GM12874 (cell line): ENCODE measurements around the gene UBALD2.

ENCODE experiments used
- TF ChIP-seq, protein P1 (sequence below): IDR thresholded peaks from 2 replicates; pipeline ENCODE4 v1.5.1; 2011; ENCODE audit warnings: low read depth, mild to moderate bottlenecking, control low read depth, low read length, moderate library complexity; ENCODE audit not compliant: insufficient read depth

Gene UBALD2

GRCh38 chr17:76241691-76242255 is 23.4 kb upstream of the UBALD2 start:
- TF ChIP-seq, protein P1, sequence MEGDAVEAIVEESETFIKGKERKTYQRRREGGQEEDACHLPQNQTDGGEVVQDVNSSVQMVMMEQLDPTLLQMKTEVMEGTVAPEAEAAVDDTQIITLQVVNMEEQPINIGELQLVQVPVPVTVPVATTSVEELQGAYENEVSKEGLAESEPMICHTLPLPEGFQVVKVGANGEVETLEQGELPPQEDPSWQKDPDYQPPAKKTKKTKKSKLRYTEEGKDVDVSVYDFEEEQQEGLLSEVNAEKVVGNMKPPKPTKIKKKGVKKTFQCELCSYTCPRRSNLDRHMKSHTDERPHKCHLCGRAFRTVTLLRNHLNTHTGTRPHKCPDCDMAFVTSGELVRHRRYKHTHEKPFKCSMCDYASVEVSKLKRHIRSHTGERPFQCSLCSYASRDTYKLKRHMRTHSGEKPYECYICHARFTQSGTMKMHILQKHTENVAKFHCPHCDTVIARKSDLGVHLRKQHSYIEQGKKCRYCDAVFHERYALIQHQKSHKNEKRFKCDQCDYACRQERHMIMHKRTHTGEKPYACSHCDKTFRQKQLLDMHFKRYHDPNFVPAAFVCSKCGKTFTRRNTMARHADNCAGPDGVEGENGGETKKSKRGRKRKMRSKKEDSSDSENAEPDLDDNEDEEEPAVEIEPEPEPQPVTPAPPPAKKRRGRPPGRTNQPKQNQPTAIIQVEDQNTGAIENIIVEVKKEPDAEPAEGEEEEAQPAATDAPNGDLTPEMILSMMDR = no peak

DNA sequence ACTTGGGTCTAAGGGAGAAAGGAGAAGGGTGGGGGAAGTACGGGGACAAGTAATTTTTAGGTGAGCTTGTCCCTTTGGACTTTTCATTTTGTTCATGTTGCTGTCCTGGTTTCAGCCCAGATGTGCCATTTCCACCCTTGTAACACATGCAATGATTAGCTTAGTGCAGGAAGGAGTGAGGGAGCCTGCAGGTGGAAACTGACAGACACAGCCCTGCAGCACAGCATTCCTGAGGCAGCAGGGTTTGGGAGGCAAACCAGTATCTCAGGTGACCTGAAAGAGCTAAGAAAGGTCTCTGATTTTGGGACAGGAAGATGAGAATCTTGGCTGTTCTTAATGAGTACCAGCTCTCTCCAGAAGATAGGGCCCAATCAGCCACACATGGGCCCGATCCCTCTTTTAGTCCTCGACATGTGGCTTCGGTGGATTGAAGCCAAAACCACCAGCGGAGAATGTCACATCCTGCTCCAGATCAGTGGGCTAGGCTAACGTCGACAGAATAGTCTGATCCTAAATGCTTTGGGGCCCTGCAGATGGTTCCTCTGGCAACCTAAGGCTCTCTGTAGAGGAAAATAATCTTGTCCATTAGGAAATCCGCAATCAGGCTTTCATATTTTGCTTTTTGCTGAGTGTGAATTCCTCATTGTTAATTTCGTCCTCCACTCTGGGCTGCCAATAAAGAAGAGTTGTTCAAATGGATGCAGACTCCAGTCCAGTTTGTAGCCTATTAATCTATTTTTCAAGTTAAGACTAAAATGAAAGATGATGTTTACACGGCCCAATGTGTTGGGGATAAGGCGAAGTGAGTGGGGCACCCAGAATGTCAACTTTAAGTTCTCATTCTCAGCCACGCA is 21.1 kb upstream of the UBALD2 start:
- TF ChIP-seq, protein P1 = no peak

DNA sequence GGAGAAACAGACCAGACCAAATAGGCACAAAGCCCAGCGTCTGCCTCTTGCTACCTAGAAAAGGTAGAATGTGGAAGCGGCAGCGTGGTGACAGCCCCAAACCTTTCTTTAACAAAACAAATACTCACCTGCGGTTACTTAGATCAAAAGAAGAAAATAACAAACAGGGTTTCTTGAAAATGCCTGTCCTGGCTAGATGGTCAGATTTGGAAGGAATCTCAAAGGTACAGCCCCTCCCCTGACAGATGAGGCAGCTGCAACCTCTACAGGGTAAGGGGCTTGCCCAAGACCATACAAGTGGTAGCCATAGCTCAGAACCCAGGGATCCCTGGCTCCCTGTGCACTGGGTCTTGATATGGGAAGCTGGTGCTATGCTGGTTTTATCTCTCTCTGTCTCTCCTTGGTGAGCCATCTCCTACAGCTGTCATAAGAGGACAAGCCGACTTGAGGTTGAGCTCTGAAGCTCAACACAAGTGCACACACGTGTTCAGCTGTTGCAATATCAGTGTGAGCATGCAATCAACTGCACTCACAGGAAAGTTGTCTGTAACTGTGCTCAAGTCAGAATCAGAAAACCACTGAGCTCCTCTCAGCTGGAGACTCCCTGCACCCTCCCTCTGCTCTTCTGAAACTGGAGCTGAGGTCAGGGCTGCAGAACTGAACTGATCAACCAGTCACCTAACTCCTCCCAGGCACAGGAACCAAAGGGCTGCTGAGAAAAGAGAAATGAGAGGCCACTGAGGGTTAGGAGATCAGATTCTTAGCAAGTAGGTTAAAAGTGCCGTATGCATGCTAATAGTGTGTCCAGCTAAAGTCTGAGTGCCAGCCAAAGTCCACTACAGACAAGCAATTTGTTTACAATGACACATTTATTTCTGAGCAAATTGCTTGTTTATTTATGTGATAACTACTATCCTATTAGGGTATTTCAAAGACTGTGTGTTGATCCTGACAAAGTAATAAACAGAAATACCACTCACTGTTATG is 18.8 kb upstream of the UBALD2 start:
- TF ChIP-seq, protein P1 = no peak

GRCh38 chr17:76247304-76247703 is 17.8 kb upstream of the UBALD2 start:
- TF ChIP-seq, protein P1 = no peak

- TF ChIP-seq, protein P1 = no peak
Observed at GRCh38 chr17:76248013-76248782, 16.9 kb upstream of the UBALD2 start.

GRCh38 chr17:76250141-76250540 is 15.0 kb upstream of the UBALD2 start:
- TF ChIP-seq, protein P1 = no peak
